SK-N-SH treated with all-trans-retinoic acid at 6 μM for 48 hours (cell line): ENCODE results near the gene PTPRN2.

ENCODE experiments used
- ATAC-seq: fragments of 200-7000 bp; cut with Tn5 transposase; 3 replicates; pipeline ENCODE4 v1.9.1; 2020; ENCODE audit warnings: mild to moderate bottlenecking, moderate library complexity
- ARNTL ChIP-seq: fragments of 450-650 bp; formaldehyde crosslinking; IDR thresholded peaks from 2 replicates; pipeline ENCODE4 v1.5.0; 2020; ENCODE audit warnings: low read depth, mild to moderate bottlenecking, moderate library complexity, borderline replicate concordance
- BACH2 ChIP-seq: fragments of 250-450 bp; sonication (Bioruptor Pico); IDR thresholded peaks from 2 replicates; pipeline ENCODE4 v1.9.0; 2021; ENCODE audit warnings: mild to moderate bottlenecking, borderline replicate concordance
- CREB5 ChIP-seq: fragments of 250-450 bp; sonication (Bioruptor Pico); IDR thresholded peaks from 2 replicates; pipeline ENCODE4 v1.5.1; 2020; ENCODE audit warnings: low read depth, mild to moderate bottlenecking, moderate library complexity
- CSDC2 ChIP-seq: fragments of 250-450 bp; sonication (Bioruptor Pico); IDR thresholded peaks from 2 replicates; pipeline ENCODE4 v1.5.0; 2020; ENCODE audit warnings: mild to moderate bottlenecking, moderate library complexity
- CSRNP3 ChIP-seq: fragments of 250-450 bp; sonication (Bioruptor Pico); IDR thresholded peaks from 2 replicates; pipeline ENCODE4 v1.5.1; 2021; ENCODE audit warnings: mild to moderate bottlenecking, moderate library complexity
- ESRRG ChIP-seq: fragments of 250-450 bp; sonication (Bioruptor Pico); IDR thresholded peaks from 2 replicates; pipeline ENCODE4 v1.6.1; 2021; ENCODE audit warnings: mild to moderate bottlenecking
- GLIS3 ChIP-seq: fragments of 250-450 bp; sonication (Bioruptor Pico); IDR thresholded peaks from 2 replicates; pipeline ENCODE4 v1.5.0; 2020; ENCODE audit warnings: mild to moderate bottlenecking, moderate library complexity
- ISL1 ChIP-seq: fragments of 250-450 bp; sonication (Bioruptor Pico); IDR thresholded peaks from 2 replicates; pipeline ENCODE4 v2.1.2; 2022; ENCODE audit warnings: mild to moderate bottlenecking, moderate library complexity
- OSR1 ChIP-seq: fragments of 250-450 bp; sonication (Bioruptor Pico); IDR thresholded peaks from 2 replicates; pipeline ENCODE4 v1.8.0; 2022; ENCODE audit warnings: moderate library complexity, mild to moderate bottlenecking, inconsistent platforms
- PATZ1 ChIP-seq: fragments of 250-450 bp; sonication (Bioruptor Pico); IDR thresholded peaks from 2 replicates; pipeline ENCODE4 v1.8.0; 2020; ENCODE audit warnings: mild to moderate bottlenecking, moderate library complexity, borderline replicate concordance
- POU6F1 ChIP-seq: fragments of 250-450 bp; sonication (Bioruptor Pico); IDR thresholded peaks from 2 replicates; pipeline ENCODE4 v1.8.0; 2021; ENCODE audit warnings: low read depth, mild to moderate bottlenecking, moderate library complexity, borderline replicate concordance
- PPARA ChIP-seq: fragments of 250-450 bp; sonication (Bioruptor Pico); IDR thresholded peaks from 2 replicates; pipeline ENCODE4 v1.5.0; 2020; ENCODE audit warnings: mild to moderate bottlenecking, borderline replicate concordance
- RARB ChIP-seq: fragments of 250-450 bp; sonication (Bioruptor Pico); IDR thresholded peaks from 2 replicates; pipeline ENCODE4 v1.8.0; 2021; ENCODE audit warnings: mild to moderate bottlenecking, moderate library complexity
- SNAI2 ChIP-seq: fragments of 250-450 bp; sonication (Bioruptor Pico); IDR thresholded peaks from 2 replicates; pipeline ENCODE4 v1.5.0; 2020; ENCODE audit warnings: mild to moderate bottlenecking, moderate library complexity
- TCF4 ChIP-seq: fragments of 250-450 bp; sonication (Bioruptor Pico); IDR thresholded peaks from 2 replicates; pipeline ENCODE4 v1.8.0; 2021; ENCODE audit warnings: mild to moderate bottlenecking, moderate library complexity, borderline replicate concordance
- TOX ChIP-seq: fragments of 250-450 bp; sonication (Bioruptor Pico); IDR thresholded peaks from 2 replicates; pipeline ENCODE4 v1.8.0; 2021; ENCODE audit warnings: mild to moderate bottlenecking, moderate library complexity, borderline replicate concordance
- TSHZ2 ChIP-seq: fragments of 250-450 bp; sonication (Bioruptor Pico); IDR thresholded peaks from 2 replicates; pipeline ENCODE4 v1.5.0; 2020; ENCODE audit warnings: mild to moderate bottlenecking, moderate library complexity
- ZC3H10 ChIP-seq: fragments of 250-450 bp; sonication (Bioruptor Pico); IDR thresholded peaks from 2 replicates; pipeline ENCODE4 v1.5.1; 2021; ENCODE audit warnings: mild to moderate bottlenecking, moderate library complexity
- ZFP3 ChIP-seq: fragments of 250-450 bp; sonication (Bioruptor Pico); IDR thresholded peaks from 2 replicates; pipeline ENCODE4 v1.5.0; 2020; ENCODE audit warnings: mild to moderate bottlenecking, moderate library complexity
- ZFP30 ChIP-seq: fragments of 450-650 bp; formaldehyde crosslinking; IDR thresholded peaks from 2 replicates; pipeline ENCODE4 v1.5.0; 2022; ENCODE audit warnings: mild to moderate bottlenecking, moderate library complexity
- ZNF70 ChIP-seq: fragments of 450-650 bp; formaldehyde crosslinking; IDR thresholded peaks from 2 replicates; pipeline ENCODE4 v1.5.0; 2020; ENCODE audit warnings: mild to moderate bottlenecking, moderate library complexity
- ZNF8 ChIP-seq: fragments of 450-650 bp; formaldehyde crosslinking; IDR thresholded peaks from 2 replicates; pipeline ENCODE4 v1.5.0; 2020; ENCODE audit warnings: mild to moderate bottlenecking, moderate library complexity

Gene PTPRN2

GRCh38 chr7:158574308-158575036 lies 13.2 kb downstream of the PTPRN2 start (continued):
- TF ChIP-seq CSRNP3 (no peak), GLIS3 (no peak), ZC3H10 (CRISPR knock-in tag) (no peak), RARB (CRISPR knock-in tag) (no peak), CREB5 (no peak), ISL1 (CRISPR knock-in tag) (no peak), TSHZ2 (CRISPR knock-in tag) (no peak), BACH2 (no peak), ZFP30 (CRISPR knock-in tag) (no peak)

GRCh38 chr7:158573310-158573709 lies 14.3 kb downstream of the PTPRN2 start:
- no peak for ATAC-seq
- TF ChIP-seq PATZ1 (CRISPR knock-in tag), result no peak
- TF ChIP-seq SNAI2 (CRISPR knock-in tag), result no peak
- TF ChIP-seq ESRRG (CRISPR knock-in tag), result no peak
- no peak for TF ChIP-seq TCF4 (CRISPR knock-in tag)
- TF ChIP-seq ARNTL, result no peak
- no peak for TF ChIP-seq CSDC2 (CRISPR knock-in tag)
- no peak for TF ChIP-seq ISL1 (CRISPR knock-in tag)
- TF ChIP-seq CSRNP3, result no peak
- no peak for TF ChIP-seq PPARA (CRISPR knock-in tag)
- no peak for TF ChIP-seq BACH2
- no peak for TF ChIP-seq ZC3H10 (CRISPR knock-in tag)
- TF ChIP-seq POU6F1 (CRISPR knock-in tag), result no peak
- TF ChIP-seq, all 23 proteins: peak for 0

GRCh38 chr7:158572000-158572828 lies 15.4 kb downstream of the PTPRN2 start:
- TF ChIP-seq ZFP3 (CRISPR knock-in tag) (no peak), ZC3H10 (CRISPR knock-in tag) (no peak), ZNF8 (CRISPR knock-in tag) (no peak), GLIS3 (no peak), RARB (CRISPR knock-in tag) (no peak), ZNF70 (CRISPR knock-in tag) (no peak), OSR1 (no peak), ZFP30 (CRISPR knock-in tag) (no peak), SNAI2 (CRISPR knock-in tag) (no peak), ISL1 (CRISPR knock-in tag) (no peak), CSRNP3 (no peak), PATZ1 (CRISPR knock-in tag) (no peak), PPARA (CRISPR knock-in tag) (no peak), TOX (CRISPR knock-in tag) (no peak)
- ATAC-seq, result no peak
